ENCODE data around the gene RSBN1L.

The RSBN1L gene

GRCh38 chr7:77819021-77819420, 122.8 kb downstream of the RSBN1L start:
- TF ChIP-seq Cebpa-rat (IDR thresholded peaks at IDR 0.05): no peak
- H3K4me1 ChIP-seq: peaks cover 7 to 25% (median 9%) of the 10 kb centered on the region in 10 experiments; a peak in 19 of 20 replicates
- no peak overlapping the region for H3K4me3 ChIP-seq
- no peak overlapping the region for H3K9ac ChIP-seq
- peaks cover 47 to 71% (median 61%) of the 10 kb centered on the region in 11 experiments for H3K36me3 ChIP-seq
- H3K9me3 ChIP-seq (replicated peaks in 1 of 11): peaks cover 77 to 92% (median 83%) of the 10 kb centered on the region in 11 experiments
- no peaks in the 10 kb centered on the region for H3K27me3 ChIP-seq
- peak overlapping the region in 1 of 11 experiments; percentile 8; a peak in 1 of 22 replicates for H3K4me2 ChIP-seq
- H3K27ac ChIP-seq: no peak overlapping the region
- no peaks in the 10 kb centered on the region for H4K20me1 ChIP-seq

DNA sequence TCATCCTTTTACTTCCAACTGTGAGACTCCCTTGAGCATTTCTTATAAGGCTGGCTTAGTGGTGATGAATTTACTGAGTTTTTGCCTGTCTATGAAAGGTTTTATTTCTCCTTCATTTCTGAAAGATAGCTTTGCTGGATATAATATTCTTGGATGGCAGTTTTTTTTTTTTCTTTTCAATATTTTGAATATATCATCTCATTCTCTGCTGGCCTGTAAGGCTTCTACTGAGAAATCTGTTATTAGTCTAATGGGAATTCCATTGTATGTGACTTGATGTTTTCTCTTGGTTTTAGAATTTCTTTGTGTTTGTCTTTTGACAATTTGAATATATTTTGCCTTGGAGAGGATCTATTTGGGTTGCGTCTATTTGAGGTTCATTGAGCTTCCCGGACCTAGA, 124.7 kb downstream of the RSBN1L start:
- H4K20me1 ChIP-seq: no peaks in the 10 kb centered on the region
- H3K4me3 ChIP-seq: peak overlapping the region in 2 of 10 experiments; percentile 1 to 22; a peak in 1 of 20 replicates
- H3K27me3 ChIP-seq: no peaks in the 10 kb centered on the region
- H3K9ac ChIP-seq: no peak overlapping the region
- no peak overlapping the region for H3K27ac ChIP-seq
- peaks cover 43 to 62% (median 56%) of the 10 kb centered on the region in 11 experiments for H3K36me3 ChIP-seq
- H3K4me1 ChIP-seq: peaks cover 13 to 40% (median 23%) of the 10 kb centered on the region in 10 experiments
- peaks cover 80 to 93% (median 85%) of the 10 kb centered on the region in 11 experiments for H3K9me3 ChIP-seq (replicated peaks in 1 of 11)
- TF ChIP-seq Cebpa-rat (IDR thresholded peaks at IDR 0.05): no peak
- no peak overlapping the region for H3K4me2 ChIP-seq

GRCh38 chr7:77822269-77822668, 126.0 kb downstream of the RSBN1L start:
- Histone ChIP-seq H3K9me3 (replicated peaks in 1 of 11) (peaks cover 75 to 94% (median 81%) of the 10 kb centered on the region in 11 experiments), H3K27ac (peak overlapping the region in 3 of 11 experiments; percentile 13 to 39 (median 22); a peak in 3 of 22 replicates), H3K36me3 (peaks cover 30 to 54% (median 44%) of the 10 kb centered on the region in 11 experiments), H3K4me2 (peak overlapping the region in 1 of 11 experiments; percentile 10; a peak in 3 of 22 replicates), H3K4me1 (peaks cover 14 to 41% (median 23%) of the 10 kb centered on the region in 10 experiments), H3K4me3 (peak overlapping the region in 2 of 10 experiments; percentile 4 to 5; a peak in 1 of 20 replicates), H3K27me3 (no peaks in the 10 kb centered on the region), H4K20me1 (no peaks in the 10 kb centered on the region), H3K9ac (no peak overlapping the region)
- TF ChIP-seq Cebpa-rat (IDR thresholded peaks at IDR 0.05): no peak

GRCh38 chr7:77823787-77824186, 127.5 kb downstream of the RSBN1L start:
- H3K4me3 ChIP-seq: peak overlapping the region in 4 of 10 experiments; percentile 24 to 46 (median 38); a peak in 4 of 20 replicates
- peaks cover 60 to 84% (median 68%) of the 10 kb centered on the region in 11 experiments for H3K9me3 ChIP-seq (replicated peaks in 1 of 11)
- no peaks in the 10 kb centered on the region for H4K20me1 ChIP-seq
- H3K4me2 ChIP-seq: peak overlapping the region; percentile 43 to 88 (median 63); a peak in 19 of 22 replicates
- H3K27me3 ChIP-seq: no peaks in the 10 kb centered on the region
- H3K4me1 ChIP-seq: peaks cover 15 to 54% (median 24%) of the 10 kb centered on the region in 10 experiments
- peak overlapping the region; percentile 56 to 92 (median 79); a peak in 20 of 22 replicates for H3K27ac ChIP-seq
- H3K9ac ChIP-seq: peak overlapping the region in 8 of 11 experiments; percentile 46 to 72 (median 65); a peak in 14 of 22 replicates
- peaks cover 18 to 40% (median 31%) of the 10 kb centered on the region in 11 experiments; a peak in 21 of 22 replicates for H3K36me3 ChIP-seq
- no peak for TF ChIP-seq Cebpa-rat (IDR thresholded peaks at IDR 0.05)

GRCh38 chr7:77824636-77825035, 128.4 kb downstream of the RSBN1L start:
- H3K27ac ChIP-seq: peak overlapping the region; percentile 56 to 92 (median 79); a peak in 20 of 22 replicates
- peaks cover 16 to 38% (median 28%) of the 10 kb centered on the region in 11 experiments; a peak in 21 of 22 replicates for H3K36me3 ChIP-seq
- H3K9me3 ChIP-seq (replicated peaks in 1 of 11): peaks cover 52 to 76% (median 60%) of the 10 kb centered on the region in 11 experiments
- 0 out of 22 replicates have a peak, but pooled peaks of 1 of the 11 experiments have one; percentile 2 for TF ChIP-seq Cebpa-rat (IDR thresholded peaks at IDR 0.05)
- H3K4me2 ChIP-seq: peak overlapping the region; percentile 43 to 88 (median 63); a peak in 21 of 22 replicates
- peak overlapping the region in 7 of 11 experiments; percentile 7 to 72 (median 52); a peak in 9 of 22 replicates for H3K9ac ChIP-seq
- no peaks in the 10 kb centered on the region for H4K20me1 ChIP-seq
- no peaks in the 10 kb centered on the region for H3K27me3 ChIP-seq
- peak overlapping the region in 2 of 10 experiments; percentile 46 to 49; a peak in 2 of 20 replicates for H3K4me3 ChIP-seq
- peaks cover 15 to 53% (median 24%) of the 10 kb centered on the region in 10 experiments for H3K4me1 ChIP-seq

DNA sequence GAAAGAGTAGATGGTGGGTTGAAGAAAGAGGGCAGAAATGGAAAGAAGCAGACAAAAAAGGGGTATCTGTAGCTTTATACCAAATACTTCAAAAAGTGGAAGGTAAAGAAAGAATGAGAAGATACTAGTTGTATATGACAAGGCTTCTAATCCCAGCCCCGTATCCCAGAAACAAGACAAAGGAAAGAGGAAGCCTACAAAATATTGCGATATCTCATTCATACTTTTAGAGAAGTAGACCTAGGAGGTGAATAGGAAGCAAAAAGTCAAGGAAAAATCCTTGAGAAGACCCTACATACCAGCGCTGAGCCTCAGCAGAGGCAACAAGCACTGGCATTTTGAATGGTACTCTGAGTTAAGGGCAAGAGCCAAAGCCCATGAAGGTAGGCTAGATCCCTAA, 128.9 kb downstream of the RSBN1L start:
- TF ChIP-seq Cebpa-rat (IDR thresholded peaks at IDR 0.05): no peak
- Histone ChIP-seq H3K4me1 (peaks cover 15 to 53% (median 24%) of the 10 kb centered on the region in 10 experiments), H3K9ac (peak overlapping the region in 2 of 11 experiments; percentile 47 to 72; a peak in 5 of 22 replicates), H3K27ac (peak overlapping the region; percentile 56 to 92 (median 79); a peak in 19 of 22 replicates), H3K4me3 (peak overlapping the region in 2 of 10 experiments; percentile 46 to 49; a peak in 2 of 20 replicates), H3K9me3 (replicated peaks in 1 of 11) (peaks cover 47 to 71% (median 55%) of the 10 kb centered on the region in 11 experiments), H4K20me1 (0 out of 22 replicates have a peak, but pooled peaks cover 0 to under 1% (median 0%) of the 10 kb centered on the region in 11 experiments), H3K27me3 (no peaks in the 10 kb centered on the region), H3K4me2 (peak overlapping the region in 7 of 11 experiments; percentile 48 to 88 (median 74); a peak in 14 of 22 replicates), H3K36me3 (peaks cover 11 to 33% (median 23%) of the 10 kb centered on the region in 11 experiments; a peak in 21 of 22 replicates)

DNA sequence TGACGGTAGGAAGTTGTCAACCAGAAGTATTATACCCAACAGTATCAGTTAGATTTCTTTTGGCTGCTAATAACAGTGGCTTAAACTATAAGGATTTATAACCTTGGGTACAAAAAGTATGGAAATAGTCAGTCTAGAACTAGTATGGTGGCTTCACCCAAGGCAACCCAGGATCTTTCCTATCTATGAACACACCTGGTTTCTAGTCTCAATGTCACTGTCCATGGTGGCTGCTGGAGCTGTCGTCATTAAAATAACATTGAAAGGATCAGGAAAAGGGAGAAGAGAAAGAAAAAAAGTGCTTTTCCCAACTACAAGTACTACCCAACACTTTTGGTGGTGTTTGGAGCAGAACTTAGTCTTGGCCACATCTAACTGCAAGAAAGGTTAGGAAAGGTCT, 130.0 kb downstream of the RSBN1L start:
- H3K9me3 ChIP-seq (replicated peaks in 1 of 11): peaks cover 35 to 59% (median 43%) of the 10 kb centered on the region in 11 experiments

DNA sequence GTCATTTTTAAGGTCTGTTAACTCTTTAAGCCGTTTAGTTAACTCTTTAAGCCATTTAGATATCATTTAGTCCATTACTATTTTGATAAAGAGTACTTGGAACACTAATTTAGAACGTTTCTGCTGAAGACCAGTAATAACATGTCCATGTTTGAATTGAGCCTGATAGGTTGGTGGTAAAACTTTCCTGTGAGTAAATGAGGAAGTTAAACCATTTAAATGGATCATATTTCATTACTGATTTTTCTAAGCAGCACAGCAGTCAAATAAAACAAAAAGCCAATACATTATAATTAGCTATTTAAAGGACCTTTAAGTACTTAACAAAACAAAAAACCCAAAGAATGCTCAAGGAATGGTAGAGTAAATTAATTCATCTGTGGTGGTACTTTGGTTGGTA, 131.7 kb downstream of the RSBN1L start:
- peaks cover 0 to 9% (median 3%) of the 10 kb centered on the region in 11 experiments; a peak in 3 of 22 replicates for H3K36me3 ChIP-seq
- peaks cover 15 to 68% (median 24%) of the 10 kb centered on the region in 10 experiments for H3K4me1 ChIP-seq
- H3K9me3 ChIP-seq (replicated peaks in 1 of 11): peaks cover 20 to 42% (median 28%) of the 10 kb centered on the region in 11 experiments
- H3K27me3 ChIP-seq: no peaks in the 10 kb centered on the region
- H3K27ac ChIP-seq: no peak overlapping the region
- peaks cover 0 to 7% (median 0%) of the 10 kb centered on the region in 11 experiments; a peak in 2 of 22 replicates for H4K20me1 ChIP-seq
- TF ChIP-seq Cebpa-rat (IDR thresholded peaks at IDR 0.05): no peak
- H3K9ac ChIP-seq: no peak overlapping the region
- H3K4me3 ChIP-seq: no peak overlapping the region
- peak overlapping the region in 3 of 11 experiments; percentile 6 to 36 (median 20); a peak in 3 of 22 replicates for H3K4me2 ChIP-seq

More for the DNA sequence above, 130.0 kb downstream of the RSBN1L start:
- H3K36me3 ChIP-seq: peaks cover 5 to 21% (median 13%) of the 10 kb centered on the region in 11 experiments; a peak in 20 of 22 replicates
- no peak overlapping the region for H3K4me2 ChIP-seq
- no peak overlapping the region for H3K4me3 ChIP-seq
- no peak for TF ChIP-seq Cebpa-rat (IDR thresholded peaks at IDR 0.05)
- H3K27me3 ChIP-seq: no peaks in the 10 kb centered on the region
- H3K9ac ChIP-seq: no peak overlapping the region
- H3K27ac ChIP-seq: no peak overlapping the region
- H4K20me1 ChIP-seq: peaks cover 0 to 7% (median 0%) of the 10 kb centered on the region in 11 experiments; a peak in 2 of 22 replicates
- peaks cover 15 to 64% (median 24%) of the 10 kb centered on the region in 10 experiments for H3K4me1 ChIP-seq

All from BLaER1 treated with 17β-estradiol and CSF1 and Interleukin-3, amounts not matched to agents 10 nM and 100 nM (cell line).